Thoracic aorta (tissue), 2 donors: ENCODE measurements around the gene KCND3. TPM values are rescaled to one million over a fixed set of nuclear protein-coding genes. Genes with fewer than 3 reads are reported as not detected.
A peak's percentile ranks its signal among the peaks of the same experiment; 100 is the strongest.

Experiments used
- ATAC-seq: fragments of 150-250 bp; one replicate; pipeline ENCODE4 v1.8.0; 2017; ENCODE audit warnings: low read depth; ENCODE audit not compliant: insufficient number of reproducible peaks, low FRiP score
- DNase-seq: peaks from one replicate; pipeline ENCODE4 v3.0.0-alpha.2; 2020; ENCODE audit warnings: low spot score
- H3K27ac ChIP-seq, 2 donors: fragments of 200-600 bp; sonication (generic); 1 replicate in 1 of 2; 2 replicates in 1 of 2; pipeline ENCODE4 v1.5.1; 2016; ENCODE audit warnings: mild to moderate bottlenecking in 2 of 2, moderate library complexity in 2 of 2
- H3K27me3 ChIP-seq: fragments of 200-600 bp; sonication (generic); replicated peaks from 2 replicates; pipeline ENCODE4 v1.6.0; 2016; ENCODE audit warnings: mild to moderate bottlenecking; ENCODE audit not compliant: insufficient read depth
- H3K36me3 ChIP-seq: fragments of 200-600 bp; sonication (generic); one replicate; pipeline ENCODE4 v1.5.1; 2016
- H3K4me1 ChIP-seq, 2 donors: fragments of 200-600 bp; sonication (generic); 1 replicate in 1 of 2; 2 replicates in 1 of 2; pipeline versions ENCODE4 v1.5.1 to v1.6.0; 2016; ENCODE audit warnings: low read depth in 2 of 2, mild to moderate bottlenecking in 1 of 2; ENCODE audit not compliant: control insufficient read depth in 1 of 2
- H3K4me3 ChIP-seq: fragments of 200-600 bp; sonication (generic); 2 replicates; pipeline ENCODE4 v1.5.1; 2016; ENCODE audit warnings: mild to moderate bottlenecking
- H3K9me3 ChIP-seq: fragments of 200-600 bp; sonication (generic); 2 replicates; pipeline ENCODE4 v1.5.1; 2016
- total RNA-seq, 2 donors: library from RNA; depleted of rRNA; stranded (reverse); fragments of >200 nt; gene quantifications; one replicate each; pipeline versions ENCODE4 v1.1.0 to v1.2.3, GENCODE V29; 2016
- TF ChIP-seq, protein P1 (sequence below): fragments of 200-600 bp; sonication (generic); IDR thresholded peaks from one replicate; pipeline ENCODE4 v1.5.1; 2019; ENCODE audit warnings: antibody characterized with exemption

The KCND3 gene
- 10 to 100 TPM; 12.3 to 16.6 TPM for total RNA-seq

DNA sequence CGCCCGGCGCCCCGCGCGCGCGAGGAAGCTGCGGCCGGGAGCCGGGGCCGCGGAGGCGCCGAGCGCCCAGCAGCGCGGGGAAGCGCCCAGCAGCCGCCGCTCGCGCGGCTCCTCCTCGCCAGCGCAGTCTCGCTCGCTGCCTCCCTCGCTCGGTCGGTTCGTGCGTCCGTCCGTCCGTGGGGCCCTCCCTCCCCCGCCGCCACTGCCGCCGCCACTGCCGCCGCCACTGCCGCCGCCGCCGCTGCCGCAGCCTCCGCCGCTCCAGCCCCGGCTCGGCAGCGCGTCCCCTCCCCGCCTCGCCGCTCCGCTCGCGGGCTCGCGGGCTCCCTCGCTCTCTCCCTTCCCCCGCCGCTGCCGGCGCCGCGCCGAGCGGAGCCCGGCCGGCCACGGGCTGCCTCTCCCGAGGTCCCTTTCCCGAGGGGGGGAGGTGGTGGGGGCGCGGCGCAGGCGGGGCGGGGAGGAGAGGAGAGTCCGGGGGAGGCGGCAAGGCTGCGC, at the start of gene KCND3:
TSS of gene KCND3 (minus strand) at position 138 of the 495 bp plus-strand sequence.
- H3K27ac ChIP-seq, result peak within 1 kb of the TSS; percentile 52 to 66
- H3K36me3 ChIP-seq, result no peaks in the 10 kb centered on the region
- H3K4me3 ChIP-seq, result peak within 1 kb of the TSS; percentile 81
- no peak for ATAC-seq
- no peaks in the 10 kb centered on the region for H3K27me3 ChIP-seq
- peaks cover 0 to 30% of the 10 kb centered on the region in 2 donors for H3K4me1 ChIP-seq
- no peaks in the 10 kb centered on the region for H3K9me3 ChIP-seq
- TF ChIP-seq, protein P1, sequence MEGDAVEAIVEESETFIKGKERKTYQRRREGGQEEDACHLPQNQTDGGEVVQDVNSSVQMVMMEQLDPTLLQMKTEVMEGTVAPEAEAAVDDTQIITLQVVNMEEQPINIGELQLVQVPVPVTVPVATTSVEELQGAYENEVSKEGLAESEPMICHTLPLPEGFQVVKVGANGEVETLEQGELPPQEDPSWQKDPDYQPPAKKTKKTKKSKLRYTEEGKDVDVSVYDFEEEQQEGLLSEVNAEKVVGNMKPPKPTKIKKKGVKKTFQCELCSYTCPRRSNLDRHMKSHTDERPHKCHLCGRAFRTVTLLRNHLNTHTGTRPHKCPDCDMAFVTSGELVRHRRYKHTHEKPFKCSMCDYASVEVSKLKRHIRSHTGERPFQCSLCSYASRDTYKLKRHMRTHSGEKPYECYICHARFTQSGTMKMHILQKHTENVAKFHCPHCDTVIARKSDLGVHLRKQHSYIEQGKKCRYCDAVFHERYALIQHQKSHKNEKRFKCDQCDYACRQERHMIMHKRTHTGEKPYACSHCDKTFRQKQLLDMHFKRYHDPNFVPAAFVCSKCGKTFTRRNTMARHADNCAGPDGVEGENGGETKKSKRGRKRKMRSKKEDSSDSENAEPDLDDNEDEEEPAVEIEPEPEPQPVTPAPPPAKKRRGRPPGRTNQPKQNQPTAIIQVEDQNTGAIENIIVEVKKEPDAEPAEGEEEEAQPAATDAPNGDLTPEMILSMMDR, result no peak
- no peak for DNase-seq

DNA sequence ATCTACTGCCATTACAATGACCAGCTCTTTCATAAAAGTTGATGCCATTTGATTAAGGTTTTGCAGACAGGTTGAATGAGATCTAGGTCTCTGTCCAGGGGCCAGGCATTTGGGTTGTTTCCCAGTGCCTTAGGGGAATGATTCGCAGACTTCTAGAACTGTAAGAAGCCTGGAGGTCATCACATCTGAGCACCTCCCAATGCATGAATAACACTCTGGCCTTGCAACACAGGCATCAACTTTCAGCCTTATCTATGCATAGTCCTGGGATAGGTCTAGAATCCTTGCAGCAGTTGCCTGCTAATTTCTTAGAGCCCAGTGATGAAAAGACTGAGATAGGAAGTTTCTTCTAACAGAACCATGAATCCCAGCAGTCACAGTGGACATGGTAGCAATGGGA, 44.8 kb upstream of the KCND3 start:
- Histone ChIP-seq H3K9me3 (no peaks in the 10 kb centered on the region), H3K36me3 (no peaks in the 10 kb centered on the region), H3K4me1 (no peaks in the 10 kb centered on the region), H3K27ac (no peak overlapping the region), H3K4me3 (no peak overlapping the region), H3K27me3 (no peaks in the 10 kb centered on the region)
- ATAC-seq (no peak), DNase-seq (no peak)
- TF ChIP-seq, protein P1, result no peak

DNA sequence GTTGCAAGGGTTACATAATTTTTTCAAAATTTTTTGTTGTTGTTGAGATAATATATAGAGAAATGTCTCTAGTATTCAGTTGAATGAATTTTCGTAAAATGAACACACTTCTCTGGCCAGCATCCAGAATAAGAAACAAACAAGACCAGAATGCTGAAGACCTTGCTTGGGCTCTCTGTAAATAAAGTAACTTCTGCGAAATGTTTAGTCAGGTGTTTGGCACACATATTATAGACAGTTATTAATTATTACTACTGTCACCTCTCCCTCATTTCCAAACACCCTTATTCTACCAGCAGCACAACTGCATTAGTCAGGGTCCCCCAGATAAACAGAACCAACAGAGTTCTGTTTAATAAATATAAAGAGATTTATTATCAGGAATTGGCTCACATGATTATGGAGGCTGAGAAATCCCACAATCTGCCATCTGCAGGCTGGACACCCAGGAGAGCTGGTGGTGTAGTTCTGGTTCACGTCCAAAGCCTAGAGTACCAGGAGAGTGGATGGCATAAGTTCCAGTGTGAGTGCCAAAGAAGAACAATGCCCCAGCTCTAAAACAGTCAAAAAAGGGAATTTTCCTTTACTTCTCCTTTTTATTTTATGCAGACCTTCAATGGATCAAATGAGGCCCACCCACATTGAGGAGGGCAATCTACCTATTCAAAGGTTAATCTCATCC, 44.1 kb upstream of the KCND3 start:
- DNase-seq, result no peak
- Histone ChIP-seq H3K27ac (no peak overlapping the region), H3K4me1 (no peaks in the 10 kb centered on the region), H3K9me3 (no peaks in the 10 kb centered on the region), H3K4me3 (no peak overlapping the region), H3K36me3 (no peaks in the 10 kb centered on the region), H3K27me3 (no peaks in the 10 kb centered on the region)
- TF ChIP-seq, protein P1, result no peak
- no peak for ATAC-seq

DNA sequence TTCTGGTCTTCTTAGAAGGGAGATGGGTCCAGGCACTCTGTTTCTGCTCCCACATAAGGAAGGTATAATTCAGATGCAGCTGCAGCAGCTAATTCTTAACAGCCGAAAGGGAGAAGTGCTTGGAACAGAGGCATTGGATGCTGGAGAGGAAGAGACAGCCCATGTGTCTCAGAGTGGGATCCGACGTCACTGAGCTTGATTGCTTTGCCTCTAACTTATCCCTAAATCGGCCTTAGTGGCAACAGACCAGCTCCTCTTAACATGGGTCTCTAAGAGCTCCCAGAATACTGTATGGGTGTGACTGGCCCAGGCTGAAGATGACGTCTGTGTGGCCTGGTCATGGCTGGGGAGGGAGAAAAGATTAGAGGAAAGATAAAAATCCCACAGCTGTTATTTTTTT, 40.7 kb upstream of the KCND3 start:
- Histone ChIP-seq H3K27ac (no peak overlapping the region), H3K36me3 (no peaks in the 10 kb centered on the region), H3K27me3 (no peaks in the 10 kb centered on the region), H3K4me1 (no peaks in the 10 kb centered on the region), H3K9me3 (no peaks in the 10 kb centered on the region), H3K4me3 (no peak overlapping the region)
- no peak for ATAC-seq
- DNase-seq, result no peak
- TF ChIP-seq, protein P1, result no peak

DNA sequence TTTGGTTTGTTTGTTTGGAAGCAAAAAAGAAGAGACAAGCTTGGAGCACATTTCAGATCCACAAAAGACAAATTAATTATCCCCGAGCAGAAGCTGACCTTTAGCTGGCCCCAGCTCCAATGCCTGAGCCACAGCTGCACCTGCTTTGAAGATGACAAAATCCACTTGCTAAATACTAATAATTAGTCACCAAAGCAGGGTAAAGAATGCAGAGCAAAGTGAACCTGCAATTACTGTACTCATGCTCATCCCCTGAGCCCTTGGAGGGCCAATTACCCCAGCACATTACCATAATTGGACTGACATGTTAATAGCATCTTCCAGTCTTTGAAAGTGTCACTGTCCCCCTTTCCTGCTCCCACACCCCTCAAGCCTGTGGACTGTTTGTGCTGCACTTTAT, 38.2 kb upstream of the KCND3 start:
- Histone ChIP-seq H3K4me1 (no peaks in the 10 kb centered on the region), H3K36me3 (no peaks in the 10 kb centered on the region), H3K9me3 (no peaks in the 10 kb centered on the region), H3K4me3 (no peak overlapping the region), H3K27me3 (no peaks in the 10 kb centered on the region), H3K27ac (no peak overlapping the region)
- ATAC-seq, result no peak
- TF ChIP-seq, protein P1, result no peak
- no peak for DNase-seq
